NCI-H146 treated with DMSO at 0.1 percent for 48 hours (cell line): ENCODE results near the gene INPPL1.
"Not testable (repeated sequence)": the region's sequence is repeated elsewhere in the genome, so short reads cannot be mapped to it uniquely, and the experiment has no call there.

ENCODE experiments used
- DNase-seq: peaks from one replicate; lab custom pipeline; 2025; ENCODE audit not compliant: unreplicated experiment; lab: John Stamatoyannopoulos, UW

The INPPL1 gene

DNA sequence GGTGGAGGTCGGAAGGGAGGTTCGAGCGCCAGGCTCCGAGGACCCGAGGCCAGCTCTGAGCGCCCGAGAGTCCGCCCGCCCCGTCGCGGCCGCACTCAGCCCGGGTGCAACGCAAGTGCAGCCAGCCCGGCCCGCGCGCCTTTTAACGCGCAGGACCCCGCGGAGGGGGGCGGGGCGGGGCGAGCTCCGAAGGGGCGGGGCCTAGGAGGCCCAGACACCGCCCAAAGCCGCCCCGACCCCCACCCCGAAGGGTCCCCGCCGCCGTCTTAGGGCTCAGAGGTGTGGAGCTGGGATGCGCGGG, 19.4 kb downstream of the INPPL1 start, which contains the start of gene PHOX2A:
PHOX2A (minus strand) TSS at position 117 of the 301 bp plus-strand sequence. CDS start 172 bp downstream, outside the sequence.
- no peak for DNase-seq

DNA sequence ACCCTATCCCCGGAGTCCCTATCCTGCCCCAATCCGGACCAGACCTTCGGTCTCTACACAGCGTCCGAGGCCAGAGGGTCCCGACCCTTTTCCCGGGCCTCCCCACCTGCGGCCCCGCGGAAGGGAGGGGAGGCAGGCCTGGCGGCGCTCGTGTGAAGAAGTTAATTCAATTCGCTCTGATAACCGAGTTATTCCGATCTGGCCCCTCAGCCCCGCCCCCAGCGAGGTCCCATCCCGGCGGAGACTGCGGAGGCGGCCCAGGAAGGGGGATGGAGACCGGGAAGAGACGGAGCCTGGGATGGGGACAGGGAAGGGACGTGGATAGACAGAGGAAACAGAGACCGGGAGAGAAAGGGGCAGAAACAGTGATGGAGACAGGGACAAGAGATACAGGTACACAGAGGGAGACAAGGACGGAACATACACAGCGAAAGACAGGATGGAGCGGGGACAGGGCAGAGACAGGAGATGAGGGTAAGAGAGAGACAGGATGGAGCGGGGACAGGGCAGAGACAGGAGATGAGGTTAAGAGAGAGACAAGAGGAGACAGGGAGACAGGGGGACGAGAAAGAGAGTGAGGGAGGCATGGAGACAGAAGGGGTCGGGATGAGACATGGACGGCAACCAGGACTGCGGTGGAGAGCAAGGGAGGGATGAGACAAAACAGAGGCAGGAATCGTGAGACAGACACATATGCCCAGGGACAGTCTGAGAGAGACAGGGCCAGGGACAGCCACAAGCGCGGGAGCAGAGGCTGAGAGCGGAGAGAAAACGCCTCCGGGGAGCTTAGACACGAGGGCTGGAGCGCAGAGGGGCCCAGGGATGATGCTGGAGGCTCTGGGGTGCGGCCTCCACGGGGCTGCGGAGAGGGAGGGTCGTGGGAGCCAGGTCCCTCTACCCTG, 20.0 kb downstream of the INPPL1 start:
- no peak for DNase-seq

DNA sequence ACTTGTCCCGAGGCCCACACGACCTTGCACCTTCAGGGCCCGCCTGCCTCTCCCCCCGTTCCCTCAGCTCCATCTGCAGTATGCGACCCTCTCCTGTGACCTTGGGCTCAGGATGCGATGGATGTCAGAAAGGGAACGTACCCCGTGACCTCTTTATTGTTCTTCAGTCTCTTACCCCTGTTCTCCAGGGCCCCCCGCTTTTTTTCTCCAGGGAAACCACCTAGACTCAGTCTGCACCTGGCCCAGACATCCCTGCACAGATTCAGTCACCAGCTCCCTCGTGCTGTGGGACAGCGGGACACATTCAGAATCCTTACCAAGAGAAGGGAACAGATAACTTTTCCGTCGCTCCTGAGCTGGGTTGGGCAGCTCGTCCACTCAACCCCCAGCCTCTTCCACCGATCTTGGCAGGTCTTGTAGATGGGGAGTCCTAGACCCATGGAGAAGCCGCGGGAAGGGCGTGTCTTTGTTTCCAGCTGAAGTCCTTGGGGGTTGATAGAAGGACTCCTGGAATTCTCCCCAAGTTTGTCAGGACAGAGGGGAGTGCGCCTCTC, 20.8 kb downstream of the INPPL1 start:
- no peak for DNase-seq

DNA sequence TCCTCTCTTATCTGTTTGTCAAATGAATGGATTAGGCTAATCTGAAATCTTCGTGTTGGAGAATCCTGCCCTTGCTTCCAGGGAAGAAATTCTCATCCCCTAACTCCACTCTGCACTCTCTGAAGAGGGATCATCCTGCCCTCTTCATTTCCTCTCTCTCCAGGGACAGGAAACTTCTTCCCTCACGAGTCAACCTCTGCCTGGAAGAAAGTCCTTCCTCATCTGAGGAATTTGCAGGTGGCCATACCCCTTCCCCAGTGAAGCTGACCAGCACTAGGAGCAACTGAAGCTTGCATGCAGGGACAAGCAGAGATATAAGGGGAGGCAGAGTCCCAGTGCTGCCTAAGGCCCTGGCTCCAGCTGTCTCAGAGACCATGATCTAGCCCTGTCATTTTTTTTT, 23.0 kb downstream of the INPPL1 start:
- DNase-seq: no peak

DNA sequence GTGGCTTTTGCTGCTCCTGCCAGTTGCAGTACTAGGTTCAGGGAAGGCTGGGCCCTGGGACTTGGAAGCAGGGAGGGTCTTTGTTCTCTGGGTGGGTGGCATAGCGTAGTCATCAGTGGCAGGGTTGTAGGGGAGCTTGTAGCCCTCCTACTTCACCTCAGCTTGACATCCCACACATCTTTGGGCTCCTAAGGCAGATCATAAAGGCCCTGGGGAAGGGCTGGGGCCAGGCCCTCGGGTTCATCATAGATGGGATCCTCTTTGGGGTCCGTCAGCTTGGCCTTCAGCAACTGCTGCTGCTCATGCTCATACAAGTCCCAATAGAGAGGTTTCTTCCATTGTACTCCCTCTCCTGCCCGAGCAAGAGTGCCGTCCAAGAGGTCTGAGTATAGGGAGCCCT, 25.4 kb downstream of the INPPL1 start:
- DNase-seq: no peak

DNA sequence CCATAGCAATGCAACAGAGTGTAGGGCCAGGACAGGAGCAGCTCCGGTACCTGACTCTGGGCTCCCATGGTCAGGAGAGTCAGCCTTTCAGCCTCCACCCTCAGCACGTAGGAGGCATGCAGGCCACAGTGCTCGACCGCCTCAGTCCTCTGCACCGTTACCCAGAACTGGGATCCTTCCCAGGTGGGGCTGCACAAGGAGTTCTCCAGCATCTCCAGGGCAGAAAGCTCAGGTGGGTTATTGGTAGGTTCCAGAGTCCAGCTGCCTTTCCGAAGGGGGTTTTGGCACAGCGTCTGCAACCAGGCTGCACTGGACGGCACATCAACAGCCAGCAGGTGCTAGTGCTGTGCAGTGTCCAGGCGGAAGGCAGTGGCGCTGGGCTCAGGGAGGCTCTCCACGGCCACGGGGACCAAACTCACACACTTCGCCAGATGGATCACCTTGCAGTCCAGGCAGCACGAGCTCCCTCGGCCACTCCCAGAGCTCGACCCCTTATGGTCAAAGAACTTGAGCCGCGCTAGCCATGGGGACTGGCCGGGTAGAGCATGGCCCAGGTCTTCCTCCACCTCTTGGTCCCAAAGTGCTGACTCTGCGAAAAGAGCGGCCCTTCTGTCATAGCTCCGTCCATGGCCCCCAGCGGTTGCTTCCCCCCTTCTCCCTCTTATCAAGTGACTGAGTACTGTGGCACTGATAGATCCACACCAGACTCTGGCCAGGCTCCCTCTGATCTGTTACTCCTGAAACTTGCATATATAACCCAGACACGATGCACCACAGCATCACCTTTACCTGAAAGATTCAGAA, 26.3 kb downstream of the INPPL1 start:
- DNase-seq: no peak

DNA sequence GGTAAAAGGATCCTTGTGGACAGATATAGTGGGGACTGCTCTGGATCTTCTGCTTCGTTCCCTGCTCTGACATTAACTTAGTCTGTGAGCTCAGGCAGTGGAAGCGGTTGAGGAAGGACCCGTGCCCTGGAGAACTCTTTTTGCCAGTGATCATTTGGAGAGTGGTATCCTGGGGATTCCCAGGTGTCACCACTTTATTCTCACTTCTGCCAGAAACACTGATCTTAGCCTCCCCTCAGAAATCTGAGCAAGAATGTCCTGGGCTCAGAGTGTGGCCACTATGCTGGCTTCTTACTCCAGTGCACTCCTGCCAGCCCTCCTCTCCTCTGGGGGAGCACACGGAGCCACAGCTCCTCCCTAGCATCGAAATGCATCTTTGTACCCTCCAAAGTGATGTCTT, 27.0 kb downstream of the INPPL1 start:
- no peak for DNase-seq

DNA sequence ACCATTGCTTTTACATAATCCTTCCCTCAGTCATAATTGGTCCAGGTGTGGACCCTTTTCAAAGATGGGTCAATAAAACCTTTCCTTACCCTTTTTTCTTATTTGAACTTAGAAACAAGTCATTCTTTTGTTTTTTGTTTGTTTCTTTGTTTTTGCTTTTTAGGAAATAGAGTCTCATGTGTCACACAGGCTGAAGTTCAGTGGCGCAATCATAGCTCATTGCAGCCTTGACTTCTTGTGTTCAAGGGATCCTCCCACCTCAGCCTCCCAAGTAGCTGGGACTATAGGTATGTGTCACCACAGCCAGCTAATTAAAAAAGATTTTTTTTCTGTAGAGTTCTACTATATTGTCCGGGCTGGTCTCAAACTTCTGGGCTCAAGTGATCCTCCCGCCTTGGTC, 28.8 kb downstream of the INPPL1 start:
- no peak for DNase-seq

DNA sequence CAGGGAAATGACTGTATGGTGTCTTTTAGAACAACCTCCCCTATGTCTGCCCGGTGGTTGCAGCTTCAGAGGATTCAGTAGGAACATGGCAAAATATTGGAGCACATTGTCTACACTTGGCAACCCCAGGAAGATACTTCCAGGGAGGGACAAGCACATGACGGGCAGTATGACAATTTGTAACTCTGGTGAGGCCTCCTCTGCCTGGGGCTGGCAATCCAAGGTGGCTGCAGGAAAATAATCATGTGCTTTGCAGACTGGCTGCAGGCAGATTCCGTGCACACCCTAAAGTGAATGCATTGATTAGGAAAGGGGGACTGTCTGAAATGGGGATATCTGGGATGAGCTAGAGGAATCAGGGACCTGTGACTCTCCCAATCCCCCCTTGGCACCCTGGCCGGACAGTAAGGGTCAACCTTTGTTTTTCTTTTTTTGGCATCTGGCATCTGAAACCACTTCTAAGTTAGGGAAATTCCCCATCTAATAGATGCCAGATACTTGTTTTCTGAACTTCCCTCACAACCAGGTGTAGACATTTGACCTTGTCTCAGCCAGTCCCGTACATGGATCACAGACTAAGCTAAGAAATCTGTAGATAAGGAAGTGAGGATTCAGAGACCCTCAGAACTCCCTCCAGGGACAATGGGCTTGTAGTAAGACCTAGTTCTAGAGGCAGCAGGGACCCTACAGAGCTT, 29.9 kb downstream of the INPPL1 start:
- no peak for DNase-seq

DNA sequence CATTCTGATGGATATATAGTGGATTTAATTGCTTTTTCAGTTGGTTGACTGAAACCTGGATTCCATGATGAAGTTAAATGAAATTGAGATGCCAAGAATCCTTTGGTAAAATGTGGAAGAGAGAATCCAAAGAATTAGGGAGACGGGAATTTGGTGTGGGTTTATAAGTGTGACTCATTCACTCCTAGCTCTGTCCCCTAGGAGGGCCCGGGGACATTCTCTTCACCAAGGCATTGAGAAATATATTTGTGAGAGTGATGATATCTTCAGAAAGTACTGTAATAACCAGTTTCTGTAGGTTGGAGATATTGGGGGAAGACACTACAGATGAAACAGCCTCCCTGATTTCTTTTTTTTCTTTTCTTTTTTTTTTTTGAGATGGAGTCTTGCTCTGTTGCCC, 33.0 kb downstream of the INPPL1 start:
- no peak for DNase-seq

DNA sequence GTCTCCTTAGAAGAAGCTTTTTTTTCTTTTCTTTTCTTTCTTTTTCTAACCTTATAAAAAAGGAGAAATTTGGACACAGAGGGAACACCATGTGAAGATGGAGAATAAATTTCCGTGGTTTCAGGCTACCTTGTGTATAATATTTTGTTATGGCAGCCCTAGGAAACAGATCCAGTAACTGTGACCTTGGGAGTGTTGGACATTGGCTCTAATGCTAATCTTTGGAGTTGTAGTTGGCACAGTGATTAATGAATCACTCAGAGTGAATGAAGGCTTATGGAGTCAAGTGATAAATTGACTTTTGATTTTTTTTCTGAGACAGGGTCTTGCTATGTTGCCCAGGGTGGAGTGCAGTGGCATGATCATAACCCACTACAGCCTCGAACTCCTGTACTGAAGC, 34.9 kb downstream of the INPPL1 start:
- no peak for DNase-seq

DNA sequence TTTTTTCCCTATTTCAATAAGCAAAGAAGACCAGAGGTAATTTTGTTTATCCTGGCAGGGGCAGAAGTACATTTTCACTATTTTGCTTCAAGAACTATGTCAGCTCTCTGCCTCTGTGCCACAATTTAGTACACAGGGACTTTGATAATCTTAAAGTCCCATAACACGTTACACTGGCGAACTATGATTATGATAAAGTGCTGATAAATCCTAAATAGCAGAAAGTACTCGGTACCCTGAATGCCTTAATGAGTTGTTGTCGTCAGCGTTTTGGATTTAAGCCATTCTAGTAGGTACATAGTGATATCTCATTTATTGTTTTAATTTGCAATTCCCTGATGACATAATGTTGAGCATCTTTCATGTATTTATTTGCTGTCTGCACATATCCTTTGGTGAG, 36.0 kb downstream of the INPPL1 start:
- no peak for DNase-seq

DNA sequence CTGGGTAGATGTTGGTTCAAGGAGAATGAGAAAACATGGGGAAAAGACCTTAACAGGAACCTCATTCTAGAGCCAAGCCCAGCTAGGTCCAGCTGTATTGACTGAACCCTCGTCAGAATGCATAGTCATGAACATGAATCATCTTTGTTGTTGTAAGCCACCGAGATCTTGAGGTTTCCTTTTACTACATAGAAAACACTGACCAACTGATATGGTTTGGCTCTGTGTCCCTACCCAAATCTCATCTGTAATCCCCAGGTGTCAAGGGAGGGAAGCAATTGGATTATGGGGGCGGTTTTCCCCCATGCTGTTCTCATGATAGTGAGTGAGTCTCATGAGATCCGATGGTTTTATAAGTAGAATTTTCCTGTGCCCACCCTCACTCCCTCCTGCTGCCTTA, 38.8 kb downstream of the INPPL1 start:
- no peak for DNase-seq

DNA sequence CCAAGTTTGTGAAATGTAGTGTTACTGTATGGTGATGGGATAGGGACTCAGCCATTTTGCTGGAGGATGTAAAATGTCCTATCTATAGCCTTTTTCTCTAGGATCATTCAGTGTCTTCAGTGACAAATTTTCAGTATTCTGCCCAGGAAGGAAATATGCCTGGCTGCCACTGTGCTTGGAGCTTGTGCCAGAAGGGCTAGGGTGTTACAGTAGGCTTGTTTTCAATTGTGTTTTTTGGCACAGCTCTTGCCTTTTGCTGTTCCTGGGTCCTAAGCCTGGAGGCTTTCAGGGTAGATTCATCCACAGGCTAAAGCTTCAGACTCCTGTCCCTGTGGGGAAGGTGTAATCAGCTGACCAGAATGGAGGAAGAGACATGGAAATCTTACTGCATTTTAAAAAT, 41.4 kb downstream of the INPPL1 start:
- no peak for DNase-seq

DNA sequence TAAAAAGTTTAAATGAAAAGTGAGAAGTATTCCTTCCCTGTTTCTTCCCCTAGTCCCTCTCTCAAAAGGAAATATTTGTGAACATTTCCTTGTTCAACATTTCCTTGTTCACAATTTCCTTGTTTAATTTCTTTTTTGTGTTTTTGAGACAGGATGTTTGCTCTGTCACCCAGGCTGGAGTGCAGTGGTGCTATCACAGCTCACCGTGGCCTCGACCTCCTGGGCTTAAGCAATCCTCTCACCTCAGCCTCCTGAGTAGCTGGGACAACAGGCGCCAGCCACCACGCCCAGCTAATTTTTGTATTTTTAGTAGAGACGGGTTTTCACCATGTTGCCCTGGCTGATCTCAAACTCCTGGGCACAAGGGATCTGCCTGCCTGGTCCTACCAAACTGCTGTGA, 42.4 kb downstream of the INPPL1 start:
- DNase-seq: not testable (repeated sequence)

DNA sequence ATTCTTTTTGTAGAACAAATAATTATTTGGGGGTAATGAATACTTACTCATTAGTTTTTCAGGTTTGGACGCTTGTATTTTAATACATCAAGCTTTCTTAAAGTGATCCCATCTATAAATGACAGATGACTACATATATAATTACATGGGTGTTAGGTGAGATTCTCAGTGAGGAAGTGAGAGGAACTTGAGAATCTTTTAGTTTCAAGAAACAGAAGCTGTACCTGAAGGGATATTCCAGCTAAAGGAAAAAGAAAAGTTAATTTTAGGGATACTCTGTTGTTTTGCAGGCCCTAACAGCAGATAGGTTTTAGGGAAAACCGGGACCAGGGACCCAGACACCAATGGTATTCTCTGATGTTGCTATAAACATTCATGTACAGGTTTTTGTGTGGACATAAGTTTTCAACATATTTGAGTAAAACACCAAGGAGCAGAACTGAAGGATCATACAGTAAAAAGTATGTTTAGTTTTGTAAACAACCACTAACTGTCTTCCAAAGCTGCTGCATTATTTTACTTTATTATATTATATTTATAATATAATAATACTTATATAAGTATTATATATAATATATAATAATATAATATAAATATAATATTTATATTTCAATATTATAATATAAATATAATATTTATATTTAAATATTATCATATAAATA, 43.5 kb downstream of the INPPL1 start:
- DNase-seq: no peak

DNA sequence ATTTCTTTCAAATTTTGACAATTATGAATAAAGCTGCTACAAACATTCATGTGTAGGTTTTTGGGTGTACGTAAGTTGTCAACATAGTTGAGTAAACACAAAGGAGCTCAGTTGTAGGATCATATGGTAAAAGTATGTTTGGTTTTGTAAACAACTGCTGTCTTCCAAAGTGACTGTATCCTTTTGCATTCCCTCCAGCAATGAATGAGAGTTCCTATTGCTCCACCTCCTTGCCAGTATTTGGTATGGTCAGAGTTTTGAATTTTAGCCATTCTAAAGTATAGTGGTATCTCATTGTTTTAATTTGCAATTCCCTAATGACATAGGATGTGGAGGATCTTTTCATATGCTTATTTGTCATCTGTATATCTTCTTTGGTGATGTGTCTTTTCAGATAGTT, 47.4 kb downstream of the INPPL1 start:
- no peak for DNase-seq

DNA sequence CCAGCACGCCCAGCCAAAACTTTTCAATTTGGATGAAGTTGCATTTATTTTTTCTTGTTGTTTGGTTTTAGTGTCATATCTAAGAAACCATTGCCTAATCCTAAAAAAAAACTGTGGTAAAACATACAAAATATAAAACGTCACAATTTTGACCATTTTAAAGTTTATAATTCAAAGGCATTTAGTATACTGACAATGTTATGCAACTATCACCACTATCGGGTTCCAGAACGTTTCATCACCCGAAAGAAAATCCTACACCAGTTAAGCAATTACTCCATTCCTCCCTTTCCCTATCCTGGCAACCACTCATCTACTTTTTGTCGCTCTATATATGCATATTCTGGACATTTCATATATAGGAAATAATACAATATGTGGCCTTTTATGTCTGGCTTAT, 49.9 kb downstream of the INPPL1 start:
- no peak for DNase-seq

DNA sequence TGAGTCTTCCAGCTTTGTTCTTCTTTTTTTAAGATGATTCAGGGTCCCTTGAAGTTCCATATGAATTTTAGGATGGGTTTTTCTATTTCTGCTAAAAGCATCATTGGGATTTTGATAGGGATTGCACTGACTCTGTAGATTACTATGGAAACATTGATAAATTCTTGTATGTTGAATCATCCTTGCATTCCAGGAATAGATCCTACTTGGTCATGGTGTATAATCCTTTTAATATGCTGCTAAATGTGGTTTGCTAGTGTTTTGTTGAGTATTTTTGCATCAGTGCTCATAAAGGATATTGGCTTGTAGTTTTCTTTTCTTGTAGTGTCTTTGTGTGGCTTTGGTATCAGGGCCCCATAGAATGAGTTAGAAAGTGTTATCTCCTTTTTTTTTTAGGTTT, 54.3 kb downstream of the INPPL1 start:
- DNase-seq: no peak

DNA sequence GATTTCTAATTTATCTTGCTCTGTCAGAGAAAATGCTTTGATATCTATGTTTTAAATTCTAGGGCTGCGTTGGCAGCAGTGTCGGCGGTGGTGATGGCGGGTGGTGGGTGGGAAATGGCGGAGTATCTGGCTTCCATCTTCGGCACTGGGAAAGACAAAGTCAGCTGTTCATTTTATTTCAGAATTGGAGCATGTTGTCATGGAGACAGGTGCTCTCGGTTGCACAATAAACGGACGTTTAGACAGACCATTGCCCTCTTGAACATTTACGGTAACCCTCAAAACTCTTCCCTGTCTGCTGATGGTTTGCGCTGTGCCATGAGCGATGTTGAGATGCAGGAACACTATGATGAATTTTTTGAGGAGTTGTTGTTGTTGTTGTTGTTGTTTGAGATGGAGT, 55.5 kb downstream of the INPPL1 start:
- no peak for DNase-seq

DNA sequence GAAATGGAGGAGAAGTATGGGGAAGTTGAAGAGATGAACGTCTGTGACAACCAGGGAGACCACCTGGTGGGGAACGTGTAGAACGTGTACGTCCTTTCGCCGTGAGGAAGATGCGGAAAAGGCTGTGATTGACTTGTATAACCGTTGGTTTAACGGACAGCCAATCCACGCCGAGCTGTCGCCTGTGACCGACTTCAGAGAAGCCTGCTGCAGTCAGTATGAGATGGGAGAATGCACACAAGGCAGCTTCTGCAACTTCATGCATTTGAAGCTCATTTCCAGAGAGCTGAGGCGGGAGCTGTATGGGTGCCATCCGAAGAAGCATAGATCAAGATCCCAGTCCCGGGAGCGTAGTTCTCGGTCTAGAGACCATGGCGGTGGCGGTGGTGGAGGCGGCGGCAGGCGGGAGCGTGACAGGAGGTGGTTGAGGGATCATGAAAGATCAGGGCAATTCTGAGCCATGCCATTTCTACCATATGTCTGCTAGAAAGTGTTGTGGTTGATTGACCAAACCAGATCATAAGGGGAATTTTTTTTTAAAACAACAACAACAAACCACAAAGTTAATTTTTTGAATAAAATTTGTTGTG, 56.3 kb downstream of the INPPL1 start:
- DNase-seq: no peak
